ENCODE results near the gene METTL25B.
A peak's percentile ranks its signal among the peaks of the same experiment; 100 is the strongest.

Gene METTL25B

DNA sequence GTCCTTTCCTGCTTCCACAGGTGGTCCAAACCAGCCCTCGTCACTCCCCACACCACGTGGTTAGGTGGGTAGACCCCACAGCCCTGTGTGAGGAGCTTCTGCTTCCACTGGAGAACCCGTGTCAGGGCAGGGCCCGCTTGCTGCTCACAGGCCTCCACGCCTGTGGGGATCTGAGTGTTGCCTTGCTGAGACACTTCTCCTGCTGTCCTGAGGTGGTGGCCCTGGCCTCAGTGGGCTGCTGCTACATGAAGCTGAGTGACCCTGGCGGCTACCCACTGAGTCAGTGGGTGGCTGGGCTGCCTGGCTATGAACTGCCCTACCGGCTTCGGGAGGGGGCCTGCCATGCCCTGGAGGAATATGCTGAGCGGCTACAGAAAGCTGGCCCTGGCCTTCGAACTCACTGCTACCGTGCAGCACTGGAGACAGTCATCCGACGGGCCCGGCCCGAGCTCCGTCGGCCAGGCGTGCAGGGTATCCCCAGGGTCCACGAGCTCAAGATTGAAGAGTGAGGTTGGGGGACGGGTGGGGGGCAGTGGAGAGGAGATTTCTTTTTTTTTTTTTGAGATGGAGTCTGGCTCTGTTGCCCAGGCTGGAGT, 5.8 kb downstream of the METTL25B start:
- H2AK5ac ChIP-seq (ENCODE audit: low read depth, low read length): no peak overlapping the region

GRCh38 chr1:156738407-156738806, 10.1 kb downstream of the METTL25B start:
- H3K23ac ChIP-seq (ENCODE audit: low read depth, low read length, poor library complexity): no peak overlapping the region
- no peak overlapping the region for H2AK5ac ChIP-seq (ENCODE audit: low read depth, low read length)
- H2BK15ac ChIP-seq (ENCODE audit: low read length): no peak overlapping the region
- no peak overlapping the region for H3K4me3 ChIP-seq (ENCODE audit: low read length in 2 of 2)
- no peak overlapping the region for H3K4ac ChIP-seq (ENCODE audit: low read length)
- no peak overlapping the region for H3K14ac ChIP-seq (ENCODE audit: low read length)
- H3K79me1 ChIP-seq (ENCODE audit: low read depth, low read length): no peaks in the 10 kb centered on the region
- no peak overlapping the region for H3K18ac ChIP-seq (ENCODE audit: low read length)
- H2AFZ ChIP-seq (ENCODE audit: low read length): no peak overlapping the region
- H3K36me3 ChIP-seq (replicated peaks in 1 of 2; ENCODE audit: control insufficient read depth in 2 of 2, insufficient read depth in 2 of 2, low read length in 2 of 2): peaks cover 29 to 70% of the 10 kb centered on the region in 2 donors
- no peak overlapping the region for H3K27ac ChIP-seq (replicated peaks; ENCODE audit: low read length)
- no peak overlapping the region for H4K8ac ChIP-seq (ENCODE audit: low read depth, low read length)
- DNase-seq (ENCODE audit: low spot score): no peak
- no peak overlapping the region for H2BK120ac ChIP-seq (ENCODE audit: low read depth, low read length)
- WGBS, 2 donors (ENCODE audit: extremely low coverage in 2 of 2, insufficient read length in 2 of 2, insufficient replicate concordance in 1 of 2): no CpG with 5 or more reads among the region's 10 CpGs
- no peak overlapping the region for H3K9ac ChIP-seq (ENCODE audit: low read depth, low read length, poor library complexity)
- H4K91ac ChIP-seq (ENCODE audit: low read depth, low read length, poor library complexity): no peak overlapping the region
- no peaks in the 10 kb centered on the region for H3K9me3 ChIP-seq (replicated peaks in 1 of 2; ENCODE audit: control insufficient read depth in 2 of 2, insufficient read depth in 1 of 2, low read depth in 1 of 2, low read length in 2 of 2)
- peaks cover 6 to 13% of the 10 kb centered on the region in 2 donors for H3K4me1 ChIP-seq (ENCODE audit: control insufficient read depth in 2 of 2, insufficient read depth in 1 of 2, low read depth in 1 of 2, low read length in 2 of 2)
- H3K27me3 ChIP-seq (ENCODE audit: control insufficient read depth in 3 of 3, insufficient read depth in 3 of 3, low read depth in 1 of 3, low read length in 3 of 3): no peaks in the 10 kb centered on the region
- no peak overlapping the region for H2BK12ac ChIP-seq (ENCODE audit: low read length)
- no peak overlapping the region for H3K4me2 ChIP-seq (ENCODE audit: insufficient read depth, low read length, poor library complexity, severe bottlenecking)
- no peak overlapping the region for H2BK5ac ChIP-seq (ENCODE audit: low read length)

More for the DNA sequence above, 5.8 kb downstream of the METTL25B start:
- Histone ChIP-seq H3K9ac (ENCODE audit: low read depth, low read length, poor library complexity) (peak overlapping the region; percentile 12), H2BK5ac (ENCODE audit: low read length) (no peak overlapping the region), H3K4me3 (ENCODE audit: low read length in 2 of 2) (no peak overlapping the region), H3K4me1 (ENCODE audit: control insufficient read depth in 2 of 2, insufficient read depth in 1 of 2, low read depth in 1 of 2, low read length in 2 of 2) (peaks cover 1 to 4% of the 10 kb centered on the region in 2 donors), H2BK12ac (ENCODE audit: low read length) (no peak overlapping the region), H3K36me3 (replicated peaks in 1 of 2; ENCODE audit: control insufficient read depth in 2 of 2, insufficient read depth in 2 of 2, low read length in 2 of 2) (peaks cover 21 to 72% of the 10 kb centered on the region in 2 donors), H3K27ac (replicated peaks; ENCODE audit: low read length) (no peak overlapping the region), H2AFZ (ENCODE audit: low read length) (no peak overlapping the region), H4K8ac (ENCODE audit: low read depth, low read length) (no peak overlapping the region), H3K18ac (ENCODE audit: low read length) (no peak overlapping the region), H3K27me3 (ENCODE audit: control insufficient read depth in 3 of 3, insufficient read depth in 3 of 3, low read depth in 1 of 3, low read length in 3 of 3) (no peaks in the 10 kb centered on the region), H2BK120ac (ENCODE audit: low read depth, low read length) (no peak overlapping the region), H3K9me3 (replicated peaks in 1 of 2; ENCODE audit: control insufficient read depth in 2 of 2, insufficient read depth in 1 of 2, low read depth in 1 of 2, low read length in 2 of 2) (no peaks in the 10 kb centered on the region), H3K14ac (ENCODE audit: low read length) (no peak overlapping the region), H3K79me1 (ENCODE audit: low read depth, low read length) (peaks cover 2% of the 10 kb centered on the region), H2BK15ac (ENCODE audit: low read length) (no peak overlapping the region), H3K23ac (ENCODE audit: low read depth, low read length, poor library complexity) (peak overlapping the region; percentile 34), H3K4me2 (ENCODE audit: insufficient read depth, low read length, poor library complexity, severe bottlenecking) (no peak overlapping the region), H3K4ac (ENCODE audit: low read length) (no peak overlapping the region), H4K91ac (ENCODE audit: low read depth, low read length, poor library complexity) (no peak overlapping the region)
- no CpG with 5 or more reads among the region's 20 CpGs for WGBS, 2 donors (ENCODE audit: extremely low coverage in 2 of 2, insufficient read length in 2 of 2, insufficient replicate concordance in 1 of 2)
- no peak for DNase-seq (ENCODE audit: low spot score)

GRCh38 chr1:156738916-156739315, 10.6 kb downstream of the METTL25B start:
- H3K27ac ChIP-seq (replicated peaks; ENCODE audit: low read length): no peak overlapping the region
- H2AFZ ChIP-seq (ENCODE audit: low read length): no peak overlapping the region
- no peaks in the 10 kb centered on the region for H3K79me1 ChIP-seq (ENCODE audit: low read depth, low read length)
- DNase-seq (ENCODE audit: low spot score): no peak
- no peak overlapping the region for H2BK120ac ChIP-seq (ENCODE audit: low read depth, low read length)
- H4K91ac ChIP-seq (ENCODE audit: low read depth, low read length, poor library complexity): no peak overlapping the region
- H4K8ac ChIP-seq (ENCODE audit: low read depth, low read length): no peak overlapping the region
- no peaks in the 10 kb centered on the region for H3K27me3 ChIP-seq (ENCODE audit: control insufficient read depth in 3 of 3, insufficient read depth in 3 of 3, low read depth in 1 of 3, low read length in 3 of 3)
- no peak overlapping the region for H3K4me2 ChIP-seq (ENCODE audit: insufficient read depth, low read length, poor library complexity, severe bottlenecking)
- H3K36me3 ChIP-seq (replicated peaks in 1 of 2; ENCODE audit: control insufficient read depth in 2 of 2, insufficient read depth in 2 of 2, low read length in 2 of 2): peaks cover 31 to 70% of the 10 kb centered on the region in 2 donors
- WGBS, 2 donors (ENCODE audit: extremely low coverage in 2 of 2, insufficient read length in 2 of 2, insufficient replicate concordance in 1 of 2): no CpG with 5 or more reads among the region's 2 CpGs
- no peak overlapping the region for H3K18ac ChIP-seq (ENCODE audit: low read length)
- H3K4me1 ChIP-seq (ENCODE audit: control insufficient read depth in 2 of 2, insufficient read depth in 1 of 2, low read depth in 1 of 2, low read length in 2 of 2): peaks cover 6 to 13% of the 10 kb centered on the region in 2 donors
- no peaks in the 10 kb centered on the region for H3K9me3 ChIP-seq (replicated peaks in 1 of 2; ENCODE audit: control insufficient read depth in 2 of 2, insufficient read depth in 1 of 2, low read depth in 1 of 2, low read length in 2 of 2)
- H2AK5ac ChIP-seq (ENCODE audit: low read depth, low read length): no peak overlapping the region
- H3K14ac ChIP-seq (ENCODE audit: low read length): no peak overlapping the region
- no peak overlapping the region for H3K9ac ChIP-seq (ENCODE audit: low read depth, low read length, poor library complexity)
- no peak overlapping the region for H3K4me3 ChIP-seq (ENCODE audit: low read length in 2 of 2)
- no peak overlapping the region for H2BK12ac ChIP-seq (ENCODE audit: low read length)
- no peak overlapping the region for H2BK5ac ChIP-seq (ENCODE audit: low read length)
- H3K23ac ChIP-seq (ENCODE audit: low read depth, low read length, poor library complexity): no peak overlapping the region
- no peak overlapping the region for H3K4ac ChIP-seq (ENCODE audit: low read length)
- no peak overlapping the region for H2BK15ac ChIP-seq (ENCODE audit: low read length)

DNA sequence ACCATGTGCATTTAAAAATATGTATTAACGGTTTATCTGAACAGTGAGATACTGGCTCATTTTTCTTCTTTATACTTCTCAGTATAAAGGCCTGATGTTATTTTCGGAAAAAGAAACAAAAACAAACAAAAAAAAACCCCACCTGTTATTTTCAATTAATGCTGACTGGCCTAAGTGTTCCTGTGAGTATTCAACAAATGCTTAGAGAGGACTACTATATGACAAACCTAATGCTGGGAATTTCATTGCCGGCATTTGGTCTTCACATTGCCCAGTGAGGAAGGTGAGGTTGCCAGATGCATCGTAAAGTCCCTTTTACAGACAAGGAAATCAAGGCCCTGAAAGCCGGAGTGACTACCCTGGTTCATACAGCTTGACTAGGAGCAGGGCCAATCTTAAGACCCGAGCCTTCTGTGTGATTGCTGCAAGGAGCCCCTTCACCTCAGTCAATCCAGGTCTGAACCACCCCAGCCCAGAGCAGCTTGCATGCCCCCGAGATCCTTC, 12.0 kb downstream of the METTL25B start:
- Histone ChIP-seq H3K23ac (ENCODE audit: low read depth, low read length, poor library complexity) (peak overlapping the region; percentile 70), H3K36me3 (replicated peaks in 1 of 2; ENCODE audit: control insufficient read depth in 2 of 2, insufficient read depth in 2 of 2, low read length in 2 of 2) (peaks cover 36 to 75% of the 10 kb centered on the region in 2 donors), H2BK5ac (ENCODE audit: low read length) (no peak overlapping the region), H3K4me2 (ENCODE audit: insufficient read depth, low read length, poor library complexity, severe bottlenecking) (peak overlapping the region; percentile 59), H3K14ac (ENCODE audit: low read length) (no peak overlapping the region), H4K91ac (ENCODE audit: low read depth, low read length, poor library complexity) (no peak overlapping the region), H3K4me1 (ENCODE audit: control insufficient read depth in 2 of 2, insufficient read depth in 1 of 2, low read depth in 1 of 2, low read length in 2 of 2) (peaks cover 6 to 13% of the 10 kb centered on the region in 2 donors), H2BK15ac (ENCODE audit: low read length) (no peak overlapping the region), H2BK120ac (ENCODE audit: low read depth, low read length) (no peak overlapping the region), H3K9me3 (replicated peaks in 1 of 2; ENCODE audit: control insufficient read depth in 2 of 2, insufficient read depth in 1 of 2, low read depth in 1 of 2, low read length in 2 of 2) (no peaks in the 10 kb centered on the region), H2AK5ac (ENCODE audit: low read depth, low read length) (peak overlapping the region; percentile 2), H3K4ac (ENCODE audit: low read length) (no peak overlapping the region), H3K79me1 (ENCODE audit: low read depth, low read length) (peaks cover 5% of the 10 kb centered on the region), H3K27ac (replicated peaks; ENCODE audit: low read length) (peak overlapping the region; percentile 50), H3K18ac (ENCODE audit: low read length) (no peak overlapping the region), H3K4me3 (ENCODE audit: low read length in 2 of 2) (peak overlapping the region; percentile 83 to 91), H2BK12ac (ENCODE audit: low read length) (no peak overlapping the region), H3K27me3 (ENCODE audit: control insufficient read depth in 3 of 3, insufficient read depth in 3 of 3, low read depth in 1 of 3, low read length in 3 of 3) (no peaks in the 10 kb centered on the region), H4K8ac (ENCODE audit: low read depth, low read length) (no peak overlapping the region), H2AFZ (ENCODE audit: low read length) (peak overlapping the region; percentile 88), H3K9ac (ENCODE audit: low read depth, low read length, poor library complexity) (peak overlapping the region; percentile 83)
- no CpG with 5 or more reads among the region's 7 CpGs for WGBS, 2 donors (ENCODE audit: extremely low coverage in 2 of 2, insufficient read length in 2 of 2, insufficient replicate concordance in 1 of 2)
- no peak for DNase-seq (ENCODE audit: low spot score)

Data from neuronal stem cell (in vitro differentiated cells).